ENCODE data around the gene ZNF574.

ZNF574 gene

DNA sequence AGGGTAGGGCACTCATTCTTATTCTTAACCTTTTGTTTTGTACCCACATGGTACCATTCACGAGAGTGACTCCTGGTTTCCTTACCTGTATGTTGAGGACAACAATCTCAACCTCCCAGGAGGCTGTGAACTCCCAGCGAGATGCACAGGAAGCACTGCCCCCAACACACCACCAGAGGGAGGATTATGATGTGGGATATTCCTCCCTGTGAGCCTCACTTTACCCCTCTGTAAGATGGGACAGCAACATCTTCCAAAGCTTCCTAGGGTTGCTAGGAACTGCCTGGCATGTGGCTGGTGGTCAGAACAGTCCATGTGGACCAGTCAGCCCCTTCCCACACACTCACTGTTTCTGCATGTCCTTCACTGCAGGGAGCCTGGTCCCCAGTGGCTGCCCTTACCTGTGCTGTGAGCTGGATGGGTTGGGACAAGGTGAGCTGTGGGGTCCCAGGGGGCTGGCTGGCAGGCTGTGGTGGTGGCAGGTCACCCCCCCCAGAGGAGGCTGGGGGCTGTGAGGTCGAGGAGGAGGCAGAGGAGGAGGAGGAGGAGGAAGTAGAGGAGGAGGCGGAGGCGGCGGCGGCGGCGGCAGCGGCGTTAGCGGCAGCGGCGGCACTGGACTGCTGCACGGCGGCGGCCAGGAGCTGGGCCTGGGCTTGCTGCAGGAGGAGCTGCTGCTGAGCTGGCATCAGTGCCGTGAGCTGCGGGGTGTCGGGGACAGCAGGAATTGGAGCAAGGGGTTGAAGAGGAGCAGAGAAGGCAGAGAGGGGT lies 40.5 kb downstream of the ZNF574 start:
- TF ChIP-seq, protein P1, sequence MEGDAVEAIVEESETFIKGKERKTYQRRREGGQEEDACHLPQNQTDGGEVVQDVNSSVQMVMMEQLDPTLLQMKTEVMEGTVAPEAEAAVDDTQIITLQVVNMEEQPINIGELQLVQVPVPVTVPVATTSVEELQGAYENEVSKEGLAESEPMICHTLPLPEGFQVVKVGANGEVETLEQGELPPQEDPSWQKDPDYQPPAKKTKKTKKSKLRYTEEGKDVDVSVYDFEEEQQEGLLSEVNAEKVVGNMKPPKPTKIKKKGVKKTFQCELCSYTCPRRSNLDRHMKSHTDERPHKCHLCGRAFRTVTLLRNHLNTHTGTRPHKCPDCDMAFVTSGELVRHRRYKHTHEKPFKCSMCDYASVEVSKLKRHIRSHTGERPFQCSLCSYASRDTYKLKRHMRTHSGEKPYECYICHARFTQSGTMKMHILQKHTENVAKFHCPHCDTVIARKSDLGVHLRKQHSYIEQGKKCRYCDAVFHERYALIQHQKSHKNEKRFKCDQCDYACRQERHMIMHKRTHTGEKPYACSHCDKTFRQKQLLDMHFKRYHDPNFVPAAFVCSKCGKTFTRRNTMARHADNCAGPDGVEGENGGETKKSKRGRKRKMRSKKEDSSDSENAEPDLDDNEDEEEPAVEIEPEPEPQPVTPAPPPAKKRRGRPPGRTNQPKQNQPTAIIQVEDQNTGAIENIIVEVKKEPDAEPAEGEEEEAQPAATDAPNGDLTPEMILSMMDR (IDR thresholded peaks at IDR 0.05; ENCODE audit: insufficient read depth, low read depth, low read length, missing control alignments), result peak; percentile 39
- H3K4me3 ChIP-seq (ENCODE audit: low read depth, low read length), result no peak overlapping the region
- DNase-seq (ENCODE audit: low read depth), result no peak

DNA sequence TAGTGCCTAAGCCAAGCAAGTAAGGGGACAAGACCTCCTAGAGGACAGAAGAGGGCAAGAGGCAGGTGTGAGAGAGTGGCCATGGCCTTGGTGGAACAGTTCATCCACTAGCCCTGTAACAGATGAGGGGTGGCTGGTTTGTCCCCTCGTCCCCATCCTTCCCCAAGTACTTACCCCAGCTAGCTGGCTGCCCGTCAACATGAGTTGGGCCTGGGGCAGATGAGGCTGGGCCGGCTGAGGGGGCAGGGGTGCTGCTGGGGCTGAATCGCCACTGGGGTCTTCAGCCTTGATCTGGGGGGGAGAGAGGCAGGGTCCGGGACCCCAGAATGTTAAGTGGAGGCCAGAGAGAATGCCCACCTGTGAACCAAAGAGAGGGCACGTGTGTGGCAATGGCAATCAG lies 41.1 kb downstream of the ZNF574 start:
- TF ChIP-seq, protein P1 (IDR thresholded peaks at IDR 0.05; ENCODE audit: insufficient read depth, low read depth, low read length, missing control alignments), result no peak
- DNase-seq (ENCODE audit: low read depth), result no peak
- H3K4me3 ChIP-seq (ENCODE audit: low read depth, low read length), result no peak overlapping the region

DNA sequence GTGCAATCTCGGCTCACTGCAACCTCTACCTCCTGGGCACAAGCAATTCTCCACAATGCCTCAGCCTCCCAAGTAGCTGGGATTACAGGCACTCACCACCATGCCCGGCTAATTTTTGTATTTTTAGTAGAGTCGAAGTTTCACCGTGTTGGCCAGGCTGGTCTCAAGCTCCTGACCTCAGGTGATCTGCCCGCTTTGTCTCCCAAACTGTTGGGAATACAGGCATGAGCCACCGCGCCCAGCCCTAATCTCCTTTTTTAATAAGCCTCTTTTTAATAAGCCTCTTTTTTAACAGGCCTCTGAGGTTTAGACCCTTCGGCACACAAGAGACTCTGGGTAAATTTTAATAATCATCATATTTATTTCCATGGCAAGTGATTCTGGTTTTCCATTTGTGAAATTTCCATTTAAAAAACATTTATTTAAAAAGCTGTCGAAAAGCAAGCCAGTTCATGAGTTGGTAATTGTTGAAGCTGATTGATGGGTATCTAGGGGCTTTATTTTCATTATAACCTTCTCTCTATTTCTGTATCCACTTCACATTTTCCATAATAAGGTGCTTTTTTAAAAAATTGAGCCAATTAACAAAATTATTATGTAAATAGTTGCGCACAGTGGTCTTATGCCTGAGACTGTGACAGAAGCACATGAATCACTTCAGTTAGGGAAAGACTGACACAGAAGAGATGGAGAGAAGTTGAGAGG lies 44.5 kb downstream of the ZNF574 start:
- DNase-seq (ENCODE audit: low read depth), result no peak
- H3K4me3 ChIP-seq (ENCODE audit: low read depth, low read length), result no peak overlapping the region
- TF ChIP-seq, protein P1 (IDR thresholded peaks at IDR 0.05; ENCODE audit: insufficient read depth, low read depth, low read length, missing control alignments), result no peak

DNA sequence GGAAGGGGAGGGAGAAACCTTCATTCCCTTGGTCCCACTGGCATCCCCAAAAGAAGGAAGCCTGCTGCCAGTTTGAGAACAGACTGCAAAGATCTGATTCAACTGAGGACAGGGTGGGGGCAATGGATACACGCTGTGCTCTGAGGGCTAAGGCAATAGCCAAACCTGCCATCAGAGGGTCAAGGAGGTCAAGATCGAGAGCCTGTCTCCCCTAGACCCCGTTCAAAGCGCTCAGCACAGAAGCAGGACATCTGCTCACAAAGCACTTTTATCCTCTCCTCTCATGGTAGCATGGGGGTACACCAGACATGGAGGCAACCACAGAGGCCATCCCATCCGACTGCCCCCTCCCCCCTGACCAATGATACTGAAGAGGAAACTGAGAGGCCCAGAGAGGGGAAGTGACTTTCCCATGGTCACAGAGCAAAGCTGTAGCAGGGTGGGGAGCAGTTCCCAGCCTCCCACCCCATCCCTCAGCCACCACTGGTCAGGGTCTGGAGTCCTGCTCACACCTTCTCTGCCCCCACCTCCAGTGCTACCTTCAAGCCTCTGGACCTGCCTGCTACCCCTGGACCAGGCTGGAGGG lies 45.2 kb downstream of the ZNF574 start:
- peak; percentile 32 for DNase-seq (ENCODE audit: low read depth)

DNA sequence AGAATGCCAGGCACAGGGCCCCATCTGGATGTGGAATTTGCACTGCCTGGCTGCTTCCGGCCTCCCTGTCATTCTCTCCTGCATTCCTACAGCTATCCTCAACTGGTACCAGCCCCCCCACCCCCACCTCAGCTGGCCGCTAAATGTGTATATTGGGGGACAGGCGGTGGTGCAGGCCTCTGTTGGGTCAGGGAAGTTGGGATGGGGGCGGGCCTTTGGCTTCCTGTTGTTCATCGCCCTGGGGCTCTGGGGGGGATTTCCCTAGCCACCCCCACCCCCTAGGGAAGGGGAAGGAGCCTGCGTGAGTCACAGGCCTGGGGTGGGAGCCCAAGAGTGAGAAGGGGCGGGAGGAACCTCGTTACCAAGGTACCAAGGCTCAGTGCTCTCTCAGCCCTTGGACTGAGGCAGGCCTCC lies 45.7 kb downstream of the ZNF574 start:
- TF ChIP-seq, protein P1 (IDR thresholded peaks at IDR 0.05; ENCODE audit: insufficient read depth, low read depth, low read length, missing control alignments), result no peak
- DNase-seq (ENCODE audit: low read depth), result peak; percentile 77
- H3K4me3 ChIP-seq (ENCODE audit: low read depth, low read length), result peak overlapping the region; percentile 63

More for the DNA sequence above, 45.2 kb downstream of the ZNF574 start:
- TF ChIP-seq, protein P1 (IDR thresholded peaks at IDR 0.05; ENCODE audit: insufficient read depth, low read depth, low read length, missing control alignments), result no peak
- peak overlapping the region; percentile 63 for H3K4me3 ChIP-seq (ENCODE audit: low read depth, low read length)

DNA sequence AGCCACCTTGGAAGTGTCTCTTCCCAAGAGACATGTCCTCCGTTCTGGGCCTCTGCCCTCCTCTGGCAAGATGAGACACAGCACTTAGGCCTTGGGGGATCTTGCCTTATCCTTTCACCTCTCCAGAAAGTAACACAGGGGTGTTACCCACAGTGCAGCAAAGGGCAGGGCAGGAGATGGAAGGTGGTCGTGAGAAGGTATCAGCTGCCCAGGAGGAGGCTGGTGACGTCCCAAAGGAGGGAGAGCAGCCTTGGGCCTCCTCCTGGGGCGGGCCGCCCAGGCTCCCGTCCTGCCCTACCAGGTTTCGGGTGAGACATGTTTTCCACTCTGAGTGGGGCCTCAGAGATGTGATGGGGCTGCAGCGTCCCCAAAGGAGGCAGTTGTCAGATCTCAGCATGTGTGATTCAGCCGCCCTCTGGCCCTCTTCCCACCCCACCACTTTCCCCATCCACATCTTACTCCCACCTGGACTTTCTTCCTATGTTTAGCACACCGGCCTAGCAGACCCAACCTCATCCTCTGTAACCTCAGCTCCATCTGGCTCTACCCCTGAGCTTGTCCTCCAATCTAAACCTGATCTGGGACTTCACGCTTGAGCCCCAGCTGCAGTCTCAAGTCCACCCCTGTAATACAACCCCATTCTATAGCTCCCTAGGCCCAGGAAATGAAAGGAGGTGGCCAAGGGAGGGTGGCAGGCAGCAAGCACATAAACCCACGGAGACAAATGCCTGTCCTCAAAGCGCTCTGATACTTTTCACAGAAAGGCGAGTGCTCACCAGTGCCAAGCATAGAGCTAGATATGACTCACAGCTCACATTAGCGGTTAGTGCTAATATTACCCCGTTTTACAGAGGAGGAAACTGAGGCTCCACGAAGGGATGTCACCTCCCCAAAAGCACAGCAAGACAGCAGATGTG lies 47.0 kb downstream of the ZNF574 start:
- H3K4me3 ChIP-seq (ENCODE audit: low read depth, low read length), result peak overlapping the region; percentile 63
- TF ChIP-seq, protein P1 (IDR thresholded peaks at IDR 0.05; ENCODE audit: insufficient read depth, low read depth, low read length, missing control alignments), result peak; percentile 14
- DNase-seq (ENCODE audit: low read depth), result peak; percentile 81
